ENCODE data around the gene THPO.

Gene THPO

GRCh38 chr3:184328516-184328915, 49.5 kb downstream of the THPO start:
- no peak for TF ChIP-seq CTCF (conservative IDR thresholded peaks at IDR 0.05; ENCODE audit: low read depth, low read length)
- H3K4me3 ChIP-seq (ENCODE audit: low read length) = no peak overlapping the region
- no peak for DNase-seq (ENCODE audit: low read depth)

DNA sequence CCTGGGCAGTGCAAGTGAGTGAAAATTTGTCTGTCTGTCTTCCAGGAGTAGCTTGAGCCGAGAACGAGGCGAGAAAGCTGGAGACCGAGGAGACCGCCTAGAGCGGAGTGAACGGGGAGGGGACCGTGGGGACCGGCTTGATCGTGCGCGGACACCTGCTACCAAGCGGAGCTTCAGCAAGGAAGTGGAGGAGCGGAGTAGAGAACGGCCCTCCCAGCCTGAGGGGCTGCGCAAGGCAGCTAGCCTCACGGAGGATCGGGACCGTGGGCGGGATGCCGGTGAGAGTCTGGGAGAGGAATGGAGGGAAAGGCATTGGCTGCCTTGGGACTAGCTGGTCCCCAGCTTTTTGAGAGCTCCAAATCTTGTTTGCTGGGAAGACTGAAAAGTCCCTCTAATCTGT, 50.8 kb downstream of the THPO start:
- H3K4me3 ChIP-seq (ENCODE audit: low read length) = no peak overlapping the region
- no peak for TF ChIP-seq CTCF (conservative IDR thresholded peaks at IDR 0.05; ENCODE audit: low read depth, low read length)
- DNase-seq (ENCODE audit: low read depth) = no peak

DNA sequence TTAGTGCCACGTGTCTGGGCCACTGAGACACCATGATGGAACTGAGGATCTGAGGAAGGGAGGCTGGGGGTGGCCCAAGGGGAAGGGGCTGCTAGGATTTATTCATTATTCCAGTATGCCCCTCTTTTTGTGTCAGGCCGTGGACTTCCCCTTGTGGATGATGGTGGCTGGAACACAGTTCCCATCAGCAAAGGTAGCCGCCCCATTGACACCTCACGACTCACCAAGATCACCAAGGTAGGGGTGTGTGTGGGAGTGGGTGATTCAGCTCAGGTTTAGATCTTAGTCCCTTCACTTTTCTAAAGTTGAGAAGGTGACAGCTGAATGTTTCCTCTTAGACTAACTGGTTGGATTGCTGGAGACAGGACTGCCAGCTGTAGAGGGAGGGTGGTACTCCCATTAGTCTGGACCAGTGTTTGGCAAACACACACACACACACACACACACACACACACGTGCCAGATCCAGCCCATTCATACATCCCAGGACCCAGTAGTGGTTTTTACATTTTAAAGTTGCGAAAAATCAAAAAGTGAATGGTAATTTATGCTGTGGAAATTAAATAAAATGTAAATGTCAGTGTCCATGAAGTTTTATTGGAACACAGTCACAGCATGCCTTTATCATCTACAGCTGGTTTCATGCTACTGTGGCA, 52.2 kb downstream of the THPO start:
- no peak for TF ChIP-seq CTCF (conservative IDR thresholded peaks at IDR 0.05; ENCODE audit: low read depth, low read length)
- DNase-seq (ENCODE audit: low read depth) = no peak
- H3K4me3 ChIP-seq (ENCODE audit: low read length) = no peak overlapping the region

DNA sequence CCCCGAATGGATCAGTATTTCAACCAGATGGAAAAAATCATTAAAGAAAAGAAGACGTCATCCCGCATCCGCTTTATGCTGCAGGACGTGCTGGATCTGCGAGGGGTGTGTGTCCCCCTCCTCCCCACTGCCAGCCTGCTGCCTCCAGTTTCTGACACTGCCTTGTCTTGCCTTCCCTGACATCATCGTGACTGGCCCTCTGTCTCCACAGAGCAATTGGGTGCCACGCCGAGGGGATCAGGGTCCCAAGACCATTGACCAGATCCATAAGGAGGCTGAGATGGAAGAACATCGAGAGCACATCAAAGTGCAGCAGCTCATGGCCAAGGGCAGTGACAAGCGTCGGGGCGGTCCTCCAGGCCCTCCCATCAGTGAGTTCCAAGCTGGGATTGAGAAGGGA, 52.7 kb downstream of the THPO start:
- DNase-seq (ENCODE audit: low read depth) = no peak
- TF ChIP-seq CTCF (conservative IDR thresholded peaks at IDR 0.05; ENCODE audit: low read depth, low read length) = no peak
- no peak overlapping the region for H3K4me3 ChIP-seq (ENCODE audit: low read length)

- no peak for TF ChIP-seq CTCF (conservative IDR thresholded peaks at IDR 0.05; ENCODE audit: low read depth, low read length)
- no peak for DNase-seq (ENCODE audit: low read depth)
- no peak overlapping the region for H3K4me3 ChIP-seq (ENCODE audit: low read length)
Measured at GRCh38 chr3:184323696-184324095, 54.3 kb downstream of the THPO start.

DNA sequence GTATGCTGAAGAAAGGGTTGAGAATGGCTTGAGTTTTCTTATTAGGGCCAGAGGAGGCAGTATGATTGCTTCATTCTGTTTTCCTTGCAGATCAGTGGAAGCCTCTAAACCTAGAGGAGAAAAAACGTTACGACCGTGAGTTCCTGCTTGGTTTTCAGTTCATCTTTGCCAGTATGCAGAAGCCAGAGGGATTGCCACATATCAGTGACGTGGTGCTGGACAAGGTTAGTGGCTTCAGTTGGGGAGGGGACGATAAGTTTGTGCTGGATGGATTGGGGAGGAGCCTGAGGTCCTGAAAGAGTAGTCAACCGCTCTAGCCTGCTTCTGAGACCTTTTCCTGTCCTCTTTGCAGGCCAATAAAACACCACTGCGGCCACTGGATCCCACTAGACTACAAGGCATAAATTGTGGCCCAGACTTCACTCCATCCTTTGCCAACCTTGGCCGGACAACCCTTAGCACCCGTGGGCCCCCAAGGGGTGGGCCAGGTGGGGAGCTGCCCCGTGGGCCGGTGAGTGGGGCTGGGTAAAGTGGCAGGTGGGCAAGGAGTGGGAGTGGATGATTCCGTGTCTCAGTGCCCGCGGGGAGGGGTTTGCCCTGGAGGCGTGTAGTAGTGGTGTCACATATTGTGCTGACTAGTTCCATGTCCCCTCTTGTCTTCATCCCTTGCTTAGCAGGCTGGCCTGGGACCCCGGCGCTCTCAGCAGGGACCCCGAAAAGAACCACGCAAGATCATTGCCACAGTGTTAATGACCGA, 55.1 kb downstream of the THPO start:
- no peak for DNase-seq (ENCODE audit: low read depth)
- no peak overlapping the region for H3K4me3 ChIP-seq (ENCODE audit: low read length)
- TF ChIP-seq CTCF (conservative IDR thresholded peaks at IDR 0.05; ENCODE audit: low read depth, low read length) = no peak
